A673 (cell line): Measurements from ENCODE around the gene C3orf52. TPM values are rescaled to one million over a fixed set of nuclear protein-coding genes. Genes with fewer than 3 reads are reported as not detected.

Source experiments
- BruUV-seq: library from RNA; stranded (reverse); fragments of 400-500 nt; replicated peaks from 2 replicates; lab custom pipeline; 2021; lab: Mats Ljungman, UMichigan
- CTCF ChIA-PET: fragments of 300-600 bp; sonication (Branson Sonifier 250); formaldehyde crosslinking; loops from one replicate; lab custom pipeline; 2022; ENCODE audit warnings: antibody characterized with exemption; lab: Charles Lee
- POLR2A ChIA-PET: fragments of 300-600 bp; sonication (Branson Sonifier 250); formaldehyde crosslinking; loops from one replicate; lab custom pipeline; 2022; ENCODE audit warnings: antibody characterized with exemption; ENCODE audit not compliant: low non-redundant PET; lab: Charles Lee
- DNase-seq: peaks from one replicate; pipeline ENCODE4 v3.0.0-alpha.2; 2015; ENCODE audit warnings: low spot score
- H3K27ac ChIP-seq: fragments of 200-600 bp; sonication (generic); 2 replicates; pipeline ENCODE4 v1.5.1; 2016; ENCODE audit warnings: mixed run types, low read depth, mild to moderate bottlenecking, mixed read lengths, antibody characterized with exemption, low read length; ENCODE audit not compliant: poor library complexity, severe bottlenecking
- H3K27me3 ChIP-seq: fragments of 200-600 bp; sonication (generic); replicated peaks from 2 replicates; pipeline ENCODE4 v1.6.1; 2017; ENCODE audit warnings: mixed run types, low read depth, mild to moderate bottlenecking, mixed read lengths, antibody characterized with exemption, low read length; ENCODE audit not compliant: insufficient read depth, poor library complexity
- H3K36me3 ChIP-seq: fragments of 200-600 bp; sonication (generic); 2 replicates; pipeline ENCODE4 v1.6.1; 2016; ENCODE audit warnings: mixed run types, mild to moderate bottlenecking, mixed read lengths, antibody characterized with exemption, low read length; ENCODE audit not compliant: insufficient read depth, poor library complexity, severe bottlenecking
- H3K4me1 ChIP-seq: fragments of 200-600 bp; sonication (generic); 2 replicates; pipeline ENCODE4 v1.6.1; 2017; ENCODE audit warnings: mixed run types, mild to moderate bottlenecking, mixed read lengths, antibody characterized with exemption, low read length; ENCODE audit not compliant: insufficient read depth, poor library complexity, severe bottlenecking
- H3K4me3 ChIP-seq: fragments of 200-600 bp; sonication (generic); 2 replicates; pipeline ENCODE4 v1.5.1; 2016; ENCODE audit warnings: low read depth, mixed run types, mild to moderate bottlenecking, mixed read lengths, low read length; ENCODE audit not compliant: poor library complexity, severe bottlenecking
- H3K9me3 ChIP-seq: fragments of 200-600 bp; sonication (generic); 2 replicates; pipeline ENCODE4 v1.6.1; 2016; ENCODE audit warnings: mixed run types, low read depth, mild to moderate bottlenecking, mixed read lengths, antibody characterized with exemption, low read length; ENCODE audit not compliant: poor library complexity, severe bottlenecking
- CTCF ChIP-seq: fragments of 300-800, 200-600 bp; sonication (generic); conservative IDR thresholded peaks from 2 replicates; pipeline ENCODE4 v1.5.1; 2017; ENCODE audit warnings: low read depth, mild to moderate bottlenecking, antibody characterized with exemption, low read length, moderate library complexity, mixed read lengths
- EZH2 ChIP-seq: fragments of 200-600 bp; sonication (generic); IDR thresholded peaks from 2 replicates; pipeline ENCODE4 v1.6.1; 2017; ENCODE audit warnings: borderline replicate concordance, low read depth, mild to moderate bottlenecking, mixed read lengths, antibody characterized with exemption, low read length; ENCODE audit not compliant: poor library complexity, severe bottlenecking
- intact Hi-C: fragments of 100-400 bp; cut with micrococcal nuclease; formaldehyde crosslinking; loops from one replicate; pipeline ENCODE4 v1.10.0; 2022; ENCODE audit not compliant: unreplicated experiment
- total RNA-seq: library from RNA; stranded (reverse); gene quantifications from 2 replicates; pipeline ENCODE4 v1.2.3, GENCODE V29; 2021

The C3orf52 gene
- total RNA-seq, 1 experiment from 2014 or later, result 0.73 TPM

- Histone ChIP-seq H3K4me3 (no peak overlapping the region), H3K36me3 (no peaks in the 10 kb centered on the region), H3K9me3 (no peaks in the 10 kb centered on the region), H3K27me3 (no peaks in the 10 kb centered on the region), H3K27ac (no peak overlapping the region), H3K4me1 (no peaks in the 10 kb centered on the region)
- no peak for TF ChIP-seq CTCF
- TF ChIP-seq EZH2, result no peak
- no TSS peak for BruUV-seq
- intact Hi-C loops, result no loop called here
- ChIA-PET POLR2A (no interaction called here), CTCF (no interaction called here)
- no peak for DNase-seq
Observed at GRCh38 chr3:112140584-112140983, 54.4 kb downstream of the C3orf52 start.

- ChIA-PET POLR2A (no interaction called here), CTCF (no interaction called here)
- DNase-seq, result no peak
- no peak for TF ChIP-seq CTCF
- no peak for TF ChIP-seq EZH2
- intact Hi-C loops, result no loop called here
- H3K9me3 ChIP-seq, result no peaks in the 10 kb centered on the region
- H3K27me3 ChIP-seq, result no peaks in the 10 kb centered on the region
- no peak overlapping the region for H3K4me3 ChIP-seq
- no peak overlapping the region for H3K27ac ChIP-seq
- H3K4me1 ChIP-seq, result no peaks in the 10 kb centered on the region
- BruUV-seq, result no TSS peak
- no peaks in the 10 kb centered on the region for H3K36me3 ChIP-seq
Observed at GRCh38 chr3:112141293-112141692, 55.1 kb downstream of the C3orf52 start.

- H3K27ac ChIP-seq, result no peak overlapping the region
- TF ChIP-seq EZH2 (no peak), CTCF (no peak)
- ChIA-PET POLR2A (no interaction called here), CTCF (no interaction called here)
- H3K36me3 ChIP-seq, result no peaks in the 10 kb centered on the region
- no peak overlapping the region for H3K4me3 ChIP-seq
- no peak for DNase-seq
- intact Hi-C loops, result no loop called here
- H3K27me3 ChIP-seq, result no peaks in the 10 kb centered on the region
- H3K9me3 ChIP-seq, result no peaks in the 10 kb centered on the region
- H3K4me1 ChIP-seq, result no peaks in the 10 kb centered on the region
- no TSS peak for BruUV-seq
Observed at GRCh38 chr3:112143251-112143650, 57.1 kb downstream of the C3orf52 start.
